Daoy (cell line): ENCODE measurements around the gene TMA7. TPM values are rescaled to one million over a fixed set of nuclear protein-coding genes. Genes with fewer than 3 reads are reported as not detected.
"Not testable (repeated sequence)": the region's sequence is repeated elsewhere in the genome, so short reads cannot be mapped to it uniquely, and the experiment has no call there.

Experiments used
- DNase-seq: peaks from one replicate; pipeline ENCODE4 v3.0.0-alpha.2; 2015; ENCODE audit warnings: low read depth
- total RNA-seq: library from RNA; depleted of rRNA; stranded (reverse); fragments of >200 nt; shearing (Covaris generic); gene quantifications from 2 replicates; pipeline ENCODE4 v1.2.3, GENCODE V29; 2014

Gene TMA7
- total RNA-seq, 1 experiment from 2014 or later: 464 TPM

GRCh38 chr3:48467473-48468267 is 27.6 kb downstream of the TMA7 start:
- DNase-seq: no peak

- DNase-seq: no peak
Measured at GRCh38 chr3:48468329-48468731, 28.3 kb downstream of the TMA7 start.

GRCh38 chr3:48469046-48469915 is 29.2 kb downstream of the TMA7 start:
- no peak for DNase-seq

GRCh38 chr3:48470286-48470685 is 30.2 kb downstream of the TMA7 start:
- DNase-seq: no peak

GRCh38 chr3:48472673-48472922 is 32.5 kb downstream of the TMA7 start:
- no peak for DNase-seq

GRCh38 chr3:48472923-48473616 is 33.0 kb downstream of the TMA7 start:
- peak; percentile 92 for DNase-seq

GRCh38 chr3:48473617-48473952 is 33.5 kb downstream of the TMA7 start:
- DNase-seq: no peak

GRCh38 chr3:48474031-48474430 is 34.0 kb downstream of the TMA7 start:
- DNase-seq: not testable (repeated sequence)

- DNase-seq: no peak
Measured at GRCh38 chr3:48474619-48475018, 34.6 kb downstream of the TMA7 start.

GRCh38 chr3:48475188-48475587 is 35.1 kb downstream of the TMA7 start:
- no peak for DNase-seq

GRCh38 chr3:48476426-48477053 is 36.5 kb downstream of the TMA7 start:
- DNase-seq: no peak

GRCh38 chr3:48477959-48478520 is 38.0 kb downstream of the TMA7 start:
- DNase-seq: no peak

- DNase-seq: no peak
Measured at GRCh38 chr3:48478626-48479555, 38.8 kb downstream of the TMA7 start.

GRCh38 chr3:48480891-48481290 is 40.8 kb downstream of the TMA7 start:
- DNase-seq: not testable (repeated sequence)

GRCh38 chr3:48482822-48483221 is 42.8 kb downstream of the TMA7 start:
- DNase-seq: not testable (repeated sequence)

GRCh38 chr3:48486952-48487351 is 46.9 kb downstream of the TMA7 start:
- no peak for DNase-seq

GRCh38 chr3:48492461-48493202 is 52.6 kb downstream of the TMA7 start:
- DNase-seq: no peak

- DNase-seq: no peak
Measured at GRCh38 chr3:48493203-48493501, 53.1 kb downstream of the TMA7 start.
